AML-193 (cell line): ENCODE results near the gene KCNMB3.
"Not testable (repeated sequence)": the region's sequence is repeated elsewhere in the genome, so short reads cannot be mapped to it uniquely, and the experiment has no call there.

ENCODE experiments used
- DNase-seq, 2 experiments: peaks; one replicate each; lab custom pipeline; 2025; lab: John Stamatoyannopoulos, UW

The KCNMB3 gene

DNA sequence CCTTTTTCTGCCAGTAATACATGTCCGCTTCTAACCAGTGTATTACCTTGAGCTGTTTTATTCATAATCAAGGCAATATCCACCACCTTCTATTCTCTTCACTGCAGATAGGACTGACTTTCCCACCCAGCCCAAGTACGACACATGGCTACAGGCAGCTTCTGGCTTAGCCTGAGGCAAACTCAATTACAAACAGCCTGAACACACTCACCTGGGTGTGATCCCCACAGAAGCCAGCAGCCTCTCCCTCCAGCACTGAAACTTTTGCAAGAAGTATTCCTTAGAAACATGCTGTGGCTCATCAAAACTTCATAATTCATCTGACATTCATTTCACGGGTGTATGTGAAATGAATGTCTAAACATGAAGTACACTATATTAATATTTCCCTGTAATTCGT is 13.5 kb upstream of the KCNMB3 start:
- no peak for DNase-seq

DNA sequence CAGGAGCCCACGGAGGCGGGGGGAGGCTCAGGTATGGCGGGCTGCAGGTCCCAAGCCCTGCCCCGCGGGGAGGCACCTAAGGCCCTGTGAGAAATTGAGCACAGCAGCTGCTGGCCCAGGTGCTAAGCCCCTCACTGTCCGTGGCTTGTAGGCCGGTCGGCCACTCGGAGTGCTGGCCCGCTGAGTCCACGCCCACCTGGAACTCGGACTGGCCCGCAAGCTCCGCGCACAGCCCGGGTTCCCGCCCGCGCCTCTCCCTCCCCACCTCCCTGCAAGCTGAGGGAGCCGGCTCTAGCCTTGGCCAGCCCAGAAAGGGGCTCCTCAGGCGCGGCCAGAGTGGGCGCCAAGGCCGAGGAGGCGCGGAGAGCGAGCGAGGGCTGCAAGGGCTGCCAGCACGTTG is 12.2 kb upstream of the KCNMB3 start:
- no peak for DNase-seq

DNA sequence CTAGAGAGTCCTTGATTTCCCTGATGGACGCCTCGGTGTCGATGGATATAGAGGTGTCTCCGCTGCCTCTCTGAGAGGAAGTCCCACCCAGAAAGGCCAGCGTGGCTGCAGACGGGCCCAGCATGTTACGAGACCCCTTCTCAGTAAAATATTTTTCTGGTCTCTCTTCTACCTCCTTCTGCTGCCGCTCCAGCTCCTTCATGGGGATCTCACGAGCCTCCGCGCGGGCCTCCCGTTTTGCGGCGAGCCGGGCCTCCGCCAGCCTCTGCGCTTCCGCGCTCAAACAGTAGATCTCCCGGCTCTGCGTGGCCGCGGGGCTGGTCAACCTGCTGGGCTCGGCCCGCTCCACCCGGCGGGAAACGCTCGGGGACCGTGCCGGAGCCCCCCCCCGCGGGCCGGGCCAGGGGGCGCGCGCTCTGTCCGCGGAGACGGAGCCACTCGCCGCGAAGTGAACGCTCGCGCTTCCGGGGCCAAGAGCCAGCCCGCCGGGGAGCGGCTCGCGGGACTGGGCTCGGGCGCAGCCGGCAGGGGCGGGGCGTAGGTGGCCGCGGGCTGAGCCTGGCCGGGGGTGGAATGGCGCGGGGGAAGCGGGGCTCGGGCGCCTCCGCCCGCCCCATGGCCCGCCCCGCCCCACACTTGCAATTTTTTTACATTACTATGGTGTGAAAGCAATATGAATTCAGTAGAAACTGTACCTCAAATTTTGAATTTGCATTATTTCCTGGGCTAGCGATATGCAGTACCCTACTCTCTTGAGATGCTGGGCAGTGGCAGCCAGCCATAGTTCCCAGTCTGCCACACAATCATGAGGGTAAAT is 10.2 kb upstream of the KCNMB3 start:
- peak; percentile 81 to 83 for DNase-seq

DNA sequence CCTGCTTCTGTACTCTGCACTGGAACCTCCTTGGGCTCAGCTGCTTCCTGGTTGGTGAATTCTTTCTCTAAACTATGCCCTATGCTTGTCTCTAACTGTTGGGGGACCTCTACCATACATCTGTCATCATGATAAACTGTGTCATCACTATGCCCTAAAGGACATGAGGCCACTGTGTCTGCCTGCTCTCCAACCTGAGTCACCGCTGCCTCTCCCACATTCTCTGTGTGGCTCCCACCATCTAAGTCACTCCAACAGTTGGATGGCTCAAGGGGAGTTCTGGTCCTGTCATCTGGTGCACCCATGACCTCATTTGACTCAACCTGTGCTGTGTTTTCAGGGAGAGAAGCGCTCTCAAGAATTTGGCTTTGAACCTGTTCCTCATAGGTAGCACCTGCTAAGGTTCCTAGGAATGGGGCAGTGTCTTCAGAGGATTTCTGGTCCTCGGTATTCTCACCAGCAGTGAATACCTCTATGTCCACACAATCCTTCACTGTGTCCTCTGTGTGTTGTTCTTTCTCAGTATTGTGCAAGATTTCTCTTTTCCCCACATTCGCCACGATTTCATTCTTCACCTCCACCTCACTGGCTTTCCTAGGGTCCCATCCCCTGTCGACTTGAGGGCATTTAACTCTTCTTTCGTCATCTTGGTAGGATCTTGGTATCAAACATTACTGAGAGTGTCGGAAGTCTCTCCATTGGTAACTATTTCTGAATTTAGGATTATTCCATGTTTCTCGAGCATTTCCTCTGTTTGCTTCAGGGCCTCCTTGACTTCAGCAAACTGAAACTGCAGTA is 9.2 kb upstream of the KCNMB3 start:
- not testable (repeated sequence) for DNase-seq

DNA sequence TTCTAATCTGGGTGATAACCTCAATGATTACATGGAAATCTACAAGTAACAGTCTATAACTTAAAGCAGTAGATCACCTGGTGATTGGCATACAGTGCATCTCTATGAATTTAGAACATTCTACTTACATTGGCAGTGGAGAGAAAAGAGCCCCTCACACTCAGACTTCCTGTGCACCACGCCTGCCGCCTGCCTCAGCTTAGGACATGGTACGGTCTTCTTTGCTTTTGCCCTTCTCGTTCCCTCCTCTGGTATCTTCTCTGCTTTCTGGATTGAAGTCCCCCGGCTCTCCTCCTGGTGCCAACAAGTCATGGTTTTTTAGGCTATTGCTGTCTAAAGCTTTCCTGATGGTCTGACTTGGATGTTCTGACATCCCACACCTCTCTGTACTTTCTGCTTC is 7.9 kb upstream of the KCNMB3 start:
- DNase-seq: no peak

DNA sequence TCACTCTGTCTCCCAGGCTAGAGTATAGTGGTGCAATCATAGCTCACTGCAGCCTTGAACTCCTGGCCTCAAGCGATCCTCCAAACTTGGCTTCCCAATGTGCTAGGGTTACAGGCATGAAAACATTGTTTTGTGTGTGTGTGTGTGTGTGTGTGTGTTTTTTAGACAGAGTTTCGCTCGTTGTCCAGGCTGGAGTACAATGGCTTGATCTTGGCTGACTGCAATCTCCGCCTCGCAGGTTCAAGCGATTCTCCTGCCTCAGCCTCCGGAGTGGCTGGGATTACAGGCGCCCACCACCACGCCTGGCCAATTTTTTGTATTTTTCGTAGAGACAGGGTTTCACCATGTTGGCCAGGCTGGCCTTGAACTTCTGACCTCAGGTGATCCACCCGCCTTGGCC is 6.8 kb upstream of the KCNMB3 start:
- DNase-seq: not testable (repeated sequence)

DNA sequence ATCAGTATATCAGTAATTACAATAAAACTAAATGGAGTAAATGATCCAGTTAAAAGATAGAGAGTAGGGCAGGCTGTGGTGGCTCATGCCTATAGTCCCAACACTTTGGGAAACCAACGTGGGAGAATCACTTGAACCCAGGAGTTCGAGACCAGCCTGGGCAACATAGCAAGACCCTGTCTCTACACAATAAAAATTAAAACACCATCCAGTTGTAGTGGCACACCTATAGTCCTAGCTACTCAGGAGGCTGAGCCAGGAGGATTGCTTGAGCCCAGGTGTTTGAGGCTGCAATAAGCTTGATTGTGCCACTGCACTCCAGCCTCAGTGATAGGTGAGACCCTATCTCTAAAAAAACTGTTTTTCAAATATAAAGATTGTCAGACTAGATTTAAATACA is 5.9 kb upstream of the KCNMB3 start:
- no peak for DNase-seq

DNA sequence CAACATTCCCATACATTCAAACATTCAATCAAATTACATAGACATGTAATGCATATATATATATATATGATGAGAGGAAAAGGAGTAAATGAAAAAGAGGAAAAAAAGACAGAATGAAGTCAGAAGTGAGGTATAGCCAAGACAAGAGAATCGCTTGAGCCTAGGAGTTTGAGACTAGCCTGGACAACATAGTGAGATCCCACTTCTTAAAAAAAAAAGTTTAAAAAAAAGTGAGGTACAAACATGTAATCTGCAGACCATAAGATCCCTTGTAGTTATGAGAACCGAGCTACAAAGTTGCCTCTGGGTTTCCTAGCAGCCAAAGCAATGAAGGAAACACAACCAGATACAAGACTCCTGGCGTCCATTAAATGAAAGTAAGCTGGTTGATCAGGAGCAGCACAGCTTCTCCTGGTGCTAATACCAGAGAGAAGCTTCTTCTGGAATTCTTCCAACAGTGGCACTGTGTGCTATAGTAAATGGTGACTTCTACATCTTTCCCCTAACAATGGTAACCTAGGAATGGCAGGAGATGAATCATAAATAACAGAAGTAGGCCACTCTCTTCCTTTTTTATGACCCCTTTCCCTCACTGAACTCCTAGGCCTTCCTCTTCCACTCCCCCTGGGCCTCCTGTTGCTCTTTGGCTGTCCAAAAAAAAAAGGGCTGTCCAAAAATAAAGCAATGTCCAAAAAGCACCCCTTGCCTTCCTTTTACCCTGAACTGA is 3.5 kb downstream of the KCNMB3 start:
- no peak for DNase-seq

DNA sequence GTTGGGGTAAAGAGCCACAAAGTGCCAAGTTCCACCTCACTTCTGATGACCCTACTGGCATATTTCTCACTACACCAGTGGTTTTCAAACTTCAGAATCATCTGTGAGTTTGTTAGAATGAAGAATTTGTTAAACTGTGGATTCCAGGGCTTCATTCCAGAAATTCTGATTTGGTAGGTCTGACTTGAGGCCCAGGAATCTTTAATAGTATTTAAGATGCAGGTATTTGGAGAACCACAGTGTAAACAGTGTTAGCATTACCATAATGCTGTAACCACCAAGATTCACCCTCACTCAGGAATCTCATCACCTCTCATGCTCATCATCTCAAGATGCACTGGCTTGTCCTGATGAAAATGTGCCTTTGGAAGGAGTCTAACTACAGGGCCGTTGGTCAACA is 6.0 kb downstream of the KCNMB3 start:
- no peak for DNase-seq

DNA sequence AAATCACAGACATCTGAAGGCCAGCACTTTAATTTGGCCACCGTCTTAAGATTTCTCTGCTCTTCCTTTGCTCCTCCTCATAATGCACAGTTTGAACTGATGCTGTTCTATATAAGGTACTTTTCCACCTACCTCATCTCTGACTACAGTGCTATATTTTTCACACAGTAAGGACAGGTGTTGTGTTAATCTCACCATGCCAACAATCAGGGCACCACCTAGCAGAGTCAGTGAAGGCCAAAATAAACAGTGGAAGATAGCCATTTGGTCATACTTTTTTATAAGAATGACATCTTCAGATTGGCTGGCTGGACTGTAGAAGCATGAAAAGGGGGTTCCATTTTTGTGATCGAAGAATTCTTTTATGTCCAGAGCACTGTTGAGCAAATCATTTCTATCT is 8.1 kb downstream of the KCNMB3 start:
- not testable (repeated sequence) for DNase-seq

DNA sequence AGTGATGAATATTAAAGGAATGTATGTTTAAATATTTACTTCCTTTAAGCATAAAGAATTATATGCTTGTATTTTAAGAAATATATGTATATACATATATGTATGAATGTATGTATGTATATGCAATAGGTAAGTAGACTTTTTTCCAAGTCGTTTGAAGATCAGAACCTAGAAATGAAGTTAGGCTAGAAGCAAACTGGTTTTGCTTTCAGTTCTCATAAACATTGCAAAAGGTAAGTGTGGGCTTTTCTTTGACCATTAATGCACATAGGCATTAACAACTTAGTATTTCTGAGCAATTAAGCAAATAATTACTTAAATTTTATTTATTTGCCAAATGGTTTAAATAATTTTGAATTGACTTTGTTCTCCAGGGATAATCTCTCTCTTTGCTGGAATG is 10.6 kb downstream of the KCNMB3 start:
- not testable (repeated sequence) for DNase-seq

DNA sequence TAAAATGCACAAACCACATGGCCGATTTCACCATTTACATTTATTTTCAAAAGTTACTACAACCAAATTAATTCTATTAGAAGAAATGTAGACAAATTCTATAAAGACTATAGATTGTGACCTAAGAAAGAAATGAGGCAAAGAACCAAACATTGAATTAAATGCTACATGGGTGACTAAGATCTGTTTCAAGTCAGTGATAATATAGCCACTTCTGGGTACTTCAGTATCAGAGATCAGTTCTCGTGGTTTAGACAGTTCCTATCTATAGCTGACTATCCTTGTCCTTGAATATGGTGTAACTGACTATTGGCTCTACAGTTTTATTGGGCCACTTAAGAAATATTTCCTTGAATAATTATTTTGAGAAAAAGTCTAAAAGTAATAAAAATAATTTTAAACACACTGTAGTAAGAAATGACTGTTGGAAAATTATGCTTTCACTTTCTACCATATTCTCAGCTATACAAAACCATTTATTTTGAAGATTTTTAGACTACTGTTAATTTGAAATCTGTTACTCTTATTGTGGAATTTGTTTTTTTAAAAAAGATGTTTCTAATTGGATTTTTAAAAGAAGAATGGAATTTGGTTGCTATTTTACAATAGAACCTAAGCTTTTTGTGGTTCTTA is 14.1 kb downstream of the KCNMB3 start:
- DNase-seq: no peak

DNA sequence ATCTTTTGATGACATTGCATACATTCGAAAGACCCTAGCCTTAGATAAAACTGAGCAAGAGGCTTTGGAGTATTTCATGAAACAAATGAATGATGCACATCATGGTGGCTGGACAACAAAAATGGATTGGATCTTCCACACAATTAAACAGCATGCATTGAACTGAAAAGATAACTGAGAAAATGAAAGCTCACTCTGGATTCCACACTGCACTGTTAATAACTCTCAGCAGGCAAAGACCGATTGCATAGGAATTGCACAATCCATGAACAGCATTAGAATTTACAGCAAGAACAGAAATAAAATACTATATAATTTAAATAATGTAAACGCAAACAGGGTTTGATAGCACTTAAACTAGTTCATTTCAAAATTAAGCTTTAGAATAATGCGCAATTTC is 16.7 kb downstream of the KCNMB3 start:
- DNase-seq: peak in 1 of 2 experiments; percentile 18

DNA sequence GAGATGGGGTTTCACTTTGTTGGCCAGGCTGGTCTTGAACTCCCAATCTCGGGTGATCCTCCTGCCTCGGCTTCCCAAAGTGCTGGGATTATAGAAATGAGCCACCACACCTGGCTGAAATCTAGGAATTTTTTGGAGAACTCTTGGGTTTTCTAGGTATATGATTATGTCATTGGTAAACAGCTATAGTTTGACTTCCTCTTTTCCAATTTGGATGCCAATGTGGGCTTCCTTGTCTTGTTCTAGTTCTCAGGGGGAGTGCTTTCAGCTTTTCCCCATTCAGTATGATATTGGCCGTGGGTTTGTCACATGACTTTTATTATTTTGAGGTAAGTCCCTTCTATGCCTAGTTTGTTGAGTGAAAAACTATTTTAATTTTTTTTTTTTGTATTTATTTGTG is 17.9 kb downstream of the KCNMB3 start:
- DNase-seq: peak in 1 of 2 experiments; percentile 10

DNA sequence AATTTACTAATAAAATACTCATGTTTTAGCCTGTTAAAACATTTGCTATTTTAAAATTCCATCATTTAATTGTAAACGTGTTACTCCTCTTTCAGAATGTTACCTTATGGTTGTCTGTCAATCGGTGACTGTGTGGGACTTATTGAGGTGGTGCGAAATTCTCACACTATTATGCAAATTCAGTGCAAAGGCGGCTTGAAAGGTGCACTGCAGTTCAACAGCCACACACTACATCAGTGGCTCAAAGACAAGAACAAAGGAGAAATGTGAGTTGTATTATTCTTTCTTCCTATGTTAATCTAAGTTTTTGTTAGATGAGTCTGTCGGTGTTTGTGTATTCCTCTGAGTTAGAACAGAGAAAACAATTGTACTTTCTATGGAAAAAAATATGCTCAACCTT is 21.7 kb downstream of the KCNMB3 start:
- no peak for DNase-seq

DNA sequence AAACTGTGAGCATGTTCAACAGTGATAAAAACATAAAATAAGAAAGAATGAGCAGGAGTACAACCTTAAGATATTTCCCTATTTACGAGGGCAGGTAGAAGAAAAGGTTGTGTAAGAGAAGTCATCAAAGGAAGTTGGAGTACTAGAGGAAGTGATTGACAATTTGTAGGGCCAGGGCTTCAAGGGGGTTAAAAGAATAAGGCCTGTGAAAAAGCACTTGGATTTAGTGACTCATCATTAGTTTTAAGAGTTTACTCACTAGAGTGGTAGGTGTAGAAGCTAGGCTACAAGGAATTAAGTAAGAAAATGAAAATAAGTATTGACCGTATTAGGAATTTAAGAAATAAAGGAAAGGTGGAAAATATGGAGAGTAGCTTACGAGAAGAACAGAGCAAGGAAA is 23.6 kb downstream of the KCNMB3 start:
- DNase-seq: peak in 1 of 2 experiments; percentile 8

DNA sequence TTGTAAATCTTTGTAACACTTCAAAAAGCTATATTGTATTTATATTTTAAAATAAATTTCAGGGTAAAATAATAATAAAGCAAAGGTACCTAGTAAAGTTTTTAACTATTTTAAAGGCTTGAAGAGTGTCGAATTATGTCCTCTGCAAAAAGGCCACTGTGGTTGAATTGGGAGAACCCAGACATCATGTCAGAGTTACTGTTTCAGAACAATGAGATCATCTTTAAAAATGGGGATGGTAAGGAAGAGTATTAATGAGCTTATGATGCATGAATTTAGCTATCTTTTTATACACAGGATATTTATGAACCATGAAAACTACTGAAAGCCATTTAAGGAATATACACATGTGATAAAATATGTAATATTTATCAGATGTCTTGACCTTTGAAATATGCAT is 26.3 kb downstream of the KCNMB3 start:
- no peak for DNase-seq

DNA sequence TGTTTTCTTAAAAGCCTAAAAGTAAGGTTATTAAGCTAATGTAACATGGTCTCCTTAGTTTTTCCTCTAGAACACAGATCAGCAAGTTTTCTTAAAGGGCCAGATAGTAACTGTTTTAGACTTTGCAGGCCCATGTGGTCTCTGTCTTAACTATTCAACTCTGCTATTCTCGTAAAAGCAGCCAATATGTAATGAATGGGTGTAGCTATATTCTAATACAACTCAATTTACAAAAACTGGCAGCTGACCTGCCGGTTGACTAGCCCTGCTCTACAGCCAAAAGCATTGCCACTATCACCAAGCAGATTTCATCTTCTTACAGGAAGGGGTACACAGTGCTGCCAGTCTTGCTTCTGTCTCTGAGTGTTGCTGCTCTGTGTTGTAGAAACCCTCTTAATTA is 27.4 kb downstream of the KCNMB3 start:
- DNase-seq: no peak

DNA sequence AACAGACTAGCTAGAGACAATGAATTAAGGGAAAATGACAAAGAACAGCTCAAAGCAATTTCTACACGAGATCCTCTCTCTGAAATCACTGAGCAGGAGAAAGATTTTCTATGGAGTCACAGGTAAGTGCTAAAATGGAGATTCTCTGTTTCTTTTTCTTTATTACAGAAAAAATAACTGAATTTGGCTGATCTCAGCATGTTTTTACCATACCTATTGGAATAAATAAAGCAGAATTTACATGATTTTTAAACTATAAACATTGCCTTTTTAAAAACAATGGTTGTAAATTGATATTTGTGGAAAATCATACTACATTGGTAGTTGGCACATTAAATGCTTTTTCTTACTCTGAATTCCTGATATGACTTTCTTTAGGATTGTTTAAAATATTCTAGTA is 32.7 kb downstream of the KCNMB3 start:
- DNase-seq: not testable (repeated sequence)

DNA sequence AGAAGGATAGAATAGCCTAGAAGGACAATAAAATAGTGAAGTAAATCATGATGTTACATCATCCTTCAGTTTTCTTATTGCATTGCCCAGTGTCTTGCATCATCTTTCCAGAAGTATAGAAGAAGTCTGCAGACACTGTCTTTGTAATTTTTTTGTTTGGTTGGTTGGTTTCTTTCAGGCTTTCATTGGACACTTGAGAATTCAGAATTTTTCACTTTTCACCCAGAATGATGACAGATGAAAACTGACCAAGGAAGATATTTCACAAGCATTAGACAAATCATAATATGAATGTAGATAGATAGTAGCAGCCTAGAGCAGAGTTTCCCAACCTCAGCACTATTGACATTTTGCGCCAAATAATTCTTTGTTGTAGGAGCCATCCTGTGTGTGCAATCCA is 35.4 kb downstream of the KCNMB3 start:
- peak; percentile 36 to 42 for DNase-seq

DNA sequence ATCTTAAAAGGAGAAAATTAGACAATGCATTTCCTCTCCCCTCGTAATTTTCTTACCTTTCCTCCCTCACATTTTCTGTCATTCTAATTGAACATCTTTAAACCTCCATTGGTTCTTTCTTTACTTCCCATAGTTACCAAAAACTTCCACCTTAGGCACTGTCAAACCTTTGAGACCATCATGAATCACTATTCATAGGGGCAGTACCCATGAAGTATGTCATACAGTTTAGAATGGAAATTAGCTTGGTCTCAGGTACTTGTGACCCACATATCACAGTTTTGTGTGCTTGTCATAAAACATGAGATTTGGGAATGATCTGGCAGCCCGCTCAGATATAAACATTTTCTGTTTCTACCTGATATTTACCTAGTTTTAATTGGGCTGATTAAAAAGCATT is 50.1 kb downstream of the KCNMB3 start:
- DNase-seq: no peak

DNA sequence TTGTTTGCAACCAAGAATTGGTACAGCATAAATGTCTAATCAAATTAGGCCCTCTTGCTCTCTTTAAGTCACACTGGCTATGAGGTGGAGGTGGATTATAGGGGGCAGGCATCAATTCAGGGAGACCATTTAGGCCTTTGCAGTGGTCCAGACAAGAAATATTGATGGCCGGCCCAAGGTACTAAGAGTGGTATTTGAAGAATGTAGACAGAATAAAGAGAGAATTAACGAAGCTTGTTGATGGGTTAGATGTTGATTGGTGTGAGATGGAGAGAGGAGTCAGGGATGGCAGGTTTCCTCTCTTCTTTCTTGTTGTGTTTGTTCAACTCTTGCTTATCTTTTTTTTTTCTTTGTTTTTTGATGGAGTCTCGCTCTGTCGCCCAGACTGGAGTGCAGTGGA is 54.2 kb downstream of the KCNMB3 start:
- no peak for DNase-seq
